K562 (cell line): ENCODE data around the gene TFAP2A. TPM values are rescaled to one million over a fixed set of nuclear protein-coding genes. Genes with fewer than 3 reads are reported as not detected.

Source experiments
- CLOCK ChIP-seq: fragments of 250-450 bp; sonication (Bioruptor Pico); IDR thresholded peaks from 2 replicates; pipeline ENCODE4 v1.4.0; 2020; ENCODE audit warnings: mild to moderate bottlenecking, moderate library complexity, borderline replicate concordance
- COPS2 ChIP-seq: fragments of 450-650 bp; conservative IDR thresholded peaks from 2 replicates; pipeline ENCODE4 v1.6.1; 2016; ENCODE audit warnings: mild to moderate bottlenecking, moderate library complexity
- HMBOX1 ChIP-seq: sonication (generic); IDR thresholded peaks from 2 replicates; pipeline ENCODE4 v1.6.1; 2016
- SREBF2 ChIP-seq: sonication (generic); formaldehyde crosslinking; IDR thresholded peaks from 2 replicates; pipeline ENCODE4 v1.4.0; 2020; ENCODE audit warnings: mild to moderate bottlenecking, missing genetic modification reagents
- STAG1 ChIP-seq: sonication (generic); formaldehyde crosslinking; IDR thresholded peaks from 2 replicates; pipeline ENCODE4 v1.5.0; 2020; ENCODE audit warnings: missing genetic modification reagents, borderline replicate concordance
- THAP7 ChIP-seq: fragments of 250-450 bp; sonication (Bioruptor Pico); IDR thresholded peaks from 2 replicates; pipeline ENCODE4 v1.5.0; 2021
- ZFP30 ChIP-seq: fragments of 250-450 bp; sonication (Bioruptor Pico); IDR thresholded peaks from 2 replicates; pipeline ENCODE4 v1.8.0; 2022; ENCODE audit warnings: moderate library complexity, mild to moderate bottlenecking, inconsistent platforms, borderline replicate concordance
- polyA plus RNA-seq, 8 experiments: library from polyadenylated mRNA; depleted of rRNA in 4 of 8; stranded (reverse) in 5 of 8; unstranded in 3 of 8; fragments of >200 nt; fragmentation: Nextera tagmentation in 2 of 8; fragmentation: Illumina TruSeq in 1 of 8; extraction: Ambion mirVana in 2 of 8; extraction: Trizol in 1 of 8; gene quantifications; 2 replicates each; pipeline versions ENCODE4 v1.2.1 to v1.2.3, GENCODE V29; 2011 to 2014; ENCODE audit warnings: inconsistent platforms in 1 of 8, missing spikeins in 1 of 8
- total RNA-seq, 7 experiments: library from RNA; depleted of rRNA in 6 of 7; stranded (reverse); fragments of >200 nt in 6 of 7; fragmentation: Illumina TruSeq in 2 of 7; extraction: Trizol in 2 of 7; gene quantifications; 2 replicates each; pipeline versions ENCODE4 v1.2.1 to v1.2.3, GENCODE V29; 2011 to 2021; ENCODE audit warnings: low replicate concordance in 1 of 7
- TF ChIP-seq, protein P1 (sequence below): IDR thresholded peaks from 2 replicates; pipeline ENCODE4 v1.6.1; 2014; ENCODE audit warnings: antibody characterized with exemption

The TFAP2A gene
- total and polyA plus RNA-seq, 9 of the 15 experiments (the other 6 are each of a cell fraction or from before 2014, with no cell fraction given): 0.14 to 0.53 (median 0.19) TPM; not detected in 1

- TF ChIP-seq CLOCK (CRISPR knock-in tag): no peak
- TF ChIP-seq, protein P1, sequence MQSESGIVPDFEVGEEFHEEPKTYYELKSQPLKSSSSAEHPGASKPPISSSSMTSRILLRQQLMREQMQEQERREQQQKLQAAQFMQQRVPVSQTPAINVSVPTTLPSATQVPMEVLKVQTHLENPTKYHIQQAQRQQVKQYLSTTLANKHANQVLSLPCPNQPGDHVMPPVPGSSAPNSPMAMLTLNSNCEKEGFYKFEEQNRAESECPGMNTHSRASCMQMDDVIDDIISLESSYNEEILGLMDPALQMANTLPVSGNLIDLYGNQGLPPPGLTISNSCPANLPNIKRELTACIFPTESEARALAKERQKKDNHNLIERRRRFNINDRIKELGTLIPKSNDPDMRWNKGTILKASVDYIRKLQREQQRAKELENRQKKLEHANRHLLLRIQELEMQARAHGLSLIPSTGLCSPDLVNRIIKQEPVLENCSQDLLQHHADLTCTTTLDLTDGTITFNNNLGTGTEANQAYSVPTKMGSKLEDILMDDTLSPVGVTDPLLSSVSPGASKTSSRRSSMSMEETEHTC: no peak
- TF ChIP-seq ZFP30 (CRISPR knock-in tag): no peak
- no peak for TF ChIP-seq HMBOX1
- no peak for TF ChIP-seq SREBF2
- no peak for TF ChIP-seq THAP7 (CRISPR knock-in tag)
- no peak for TF ChIP-seq STAG1 (CRISPR knock-in tag)
- TF ChIP-seq COPS2: no peak
Measured at GRCh38 chr6:10361428-10361827, 53.4 kb downstream of the TFAP2A start (continued).
